Lung (tissue), 12 donors: ENCODE data around the gene SAV1. TPM values are rescaled to one million over a fixed set of nuclear protein-coding genes. Genes with fewer than 3 reads are reported as not detected.

Experiments used
- ATAC-seq: fragments of 200-7000 bp; cut with Tn5 transposase; one replicate; pipeline ENCODE4 v1.9.1; 2020; ENCODE audit warnings: moderate number of reproducible peaks; ENCODE audit not compliant: insufficient read depth, low FRiP score
- DNase-seq, 3 donors: peaks; one replicate each; pipeline ENCODE4 v3.0.0-alpha.2; 2013 to 2017
- H3K27ac ChIP-seq, 2 donors: one replicate each; pipeline ENCODE4 v1.5.1; 2013; ENCODE audit warnings: mild to moderate bottlenecking in 2 of 2, moderate library complexity in 2 of 2, control low read depth in 1 of 2, inconsistent platforms in 1 of 2, low read depth in 1 of 2, low read length in 1 of 2
- H3K27me3 ChIP-seq, 3 donors: one replicate each; pipeline ENCODE4 v1.5.1; 2013; ENCODE audit warnings: low read length in 2 of 3; ENCODE audit not compliant: control insufficient read depth in 3 of 3, insufficient read depth in 3 of 3
- H3K36me3 ChIP-seq, 4 donors: one replicate each; pipeline ENCODE4 v1.5.1; 2013; ENCODE audit warnings: low read length in 4 of 4, mild to moderate bottlenecking in 1 of 4, moderate library complexity in 1 of 4; ENCODE audit not compliant: control insufficient read depth in 4 of 4, insufficient read depth in 4 of 4
- H3K4me1 ChIP-seq, 5 donors: one replicate each; pipeline ENCODE4 v1.5.1; 2013; ENCODE audit warnings: low read length in 5 of 5, mild to moderate bottlenecking in 2 of 5, moderate library complexity in 1 of 5; ENCODE audit not compliant: control insufficient read depth in 5 of 5, insufficient read depth in 5 of 5
- H3K4me3 ChIP-seq: one replicate; pipeline ENCODE4 v1.5.1; 2013; ENCODE audit warnings: mild to moderate bottlenecking, control low read depth, moderate library complexity
- H3K9ac ChIP-seq, 2 donors: one replicate each; pipeline ENCODE4 v1.5.1; 2013; ENCODE audit warnings: low read length in 2 of 2, control low read depth in 1 of 2; ENCODE audit not compliant: insufficient read depth in 1 of 2
- H3K9me3 ChIP-seq, 4 donors: one replicate each; pipeline ENCODE4 v1.5.1; 2013; ENCODE audit warnings: low read length in 3 of 4, mild to moderate bottlenecking in 1 of 4, moderate library complexity in 1 of 4; ENCODE audit not compliant: control insufficient read depth in 4 of 4, insufficient read depth in 3 of 4
- WGBS, 2 donors: extraction: QIAGEN DNeasy Blood & Tissue Kit; methylation state at CpG; one replicate each; pipeline ENCODE4 v1.1.7; 2013; 5-methylcytosine and 5-hydroxymethylcytosine counted together
- polyA plus RNA-seq, 2 donors: library from polyadenylated mRNA; stranded (reverse); fragments of 200-250 nt; gene quantifications; one replicate each; pipeline ENCODE4 v1.2.1, GENCODE V29; 2013
- total RNA-seq, 2 donors: library from RNA; depleted of rRNA in 1 of 2; stranded (reverse); fragments of >200 nt in 1 of 2; gene quantifications; one replicate each; pipeline ENCODE4 v1.2.1, GENCODE V29; 2014 to 2021
- TF ChIP-seq, protein P1 (sequence below): IDR thresholded peaks from 2 replicates; pipeline ENCODE4 v1.5.1; 2012; ENCODE audit warnings: mild to moderate bottlenecking; ENCODE audit errors: control extremely low read depth, extremely low read depth
- donor health status: control.
- donor health status: control.
- donor health status: Bipolar disorder and iron deficiency.
- donor health status: healthy.
- donor health status: DM: yes; HTN: yes; CAD: no.

SAV1 gene
- total and polyA plus RNA-seq, 4 donors = 17.9 to 76.1 (median 29.3) TPM

DNA sequence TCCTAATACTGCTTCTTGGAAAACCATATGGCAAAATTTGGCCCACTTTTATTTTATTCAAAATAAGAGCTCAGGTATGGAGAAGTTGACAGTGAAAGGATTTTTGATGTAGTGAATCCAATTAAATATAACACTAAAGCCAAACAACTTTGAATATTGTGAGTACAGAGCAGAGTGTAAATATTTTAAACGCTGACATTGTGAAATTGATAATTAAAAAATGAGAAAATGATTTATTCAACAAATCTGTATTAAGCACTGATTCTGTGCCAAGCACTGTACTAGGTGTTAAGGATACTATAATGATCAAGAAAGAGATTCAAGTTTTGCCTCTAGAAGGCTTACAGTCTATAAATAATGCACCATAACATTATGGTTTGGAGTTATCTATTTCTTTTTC is 57.6 kb downstream of the SAV1 start:
- peaks cover 0 to 4% (median 0%) of the 10 kb centered on the region in 4 donors for H3K36me3 ChIP-seq
- no peaks in the 10 kb centered on the region for H3K27me3 ChIP-seq
- H3K4me1 ChIP-seq = peaks cover 0 to 5% (median 0%) of the 10 kb centered on the region in 5 donors
- TF ChIP-seq, protein P1, sequence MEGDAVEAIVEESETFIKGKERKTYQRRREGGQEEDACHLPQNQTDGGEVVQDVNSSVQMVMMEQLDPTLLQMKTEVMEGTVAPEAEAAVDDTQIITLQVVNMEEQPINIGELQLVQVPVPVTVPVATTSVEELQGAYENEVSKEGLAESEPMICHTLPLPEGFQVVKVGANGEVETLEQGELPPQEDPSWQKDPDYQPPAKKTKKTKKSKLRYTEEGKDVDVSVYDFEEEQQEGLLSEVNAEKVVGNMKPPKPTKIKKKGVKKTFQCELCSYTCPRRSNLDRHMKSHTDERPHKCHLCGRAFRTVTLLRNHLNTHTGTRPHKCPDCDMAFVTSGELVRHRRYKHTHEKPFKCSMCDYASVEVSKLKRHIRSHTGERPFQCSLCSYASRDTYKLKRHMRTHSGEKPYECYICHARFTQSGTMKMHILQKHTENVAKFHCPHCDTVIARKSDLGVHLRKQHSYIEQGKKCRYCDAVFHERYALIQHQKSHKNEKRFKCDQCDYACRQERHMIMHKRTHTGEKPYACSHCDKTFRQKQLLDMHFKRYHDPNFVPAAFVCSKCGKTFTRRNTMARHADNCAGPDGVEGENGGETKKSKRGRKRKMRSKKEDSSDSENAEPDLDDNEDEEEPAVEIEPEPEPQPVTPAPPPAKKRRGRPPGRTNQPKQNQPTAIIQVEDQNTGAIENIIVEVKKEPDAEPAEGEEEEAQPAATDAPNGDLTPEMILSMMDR = no peak
- H3K4me3 ChIP-seq = no peak overlapping the region
- no peaks in the 10 kb centered on the region for H3K9me3 ChIP-seq
- H3K9ac ChIP-seq = no peak overlapping the region
- 88 to 92% methylated on average over 1 of the region's 1 CpG for WGBS, 2 donors
- no peak for DNase-seq
- no peak overlapping the region for H3K27ac ChIP-seq
- ATAC-seq = no peak

- WGBS, 2 donors = 71 to 82% methylated on average over 1 of the region's 1 CpG
- H3K9ac ChIP-seq = no peak overlapping the region
- H3K9me3 ChIP-seq = no peaks in the 10 kb centered on the region
- DNase-seq (peak in 1 of 3 donors; percentile 5), ATAC-seq (no peak)
- TF ChIP-seq, protein P1 = no peak
- H3K27ac ChIP-seq = no peak overlapping the region
- peaks cover 0 to 5% (median 0%) of the 10 kb centered on the region in 5 donors for H3K4me1 ChIP-seq
- H3K27me3 ChIP-seq = no peaks in the 10 kb centered on the region
- H3K36me3 ChIP-seq = peaks cover 0 to 4% (median 0%) of the 10 kb centered on the region in 4 donors
- no peak overlapping the region for H3K4me3 ChIP-seq
Observed at GRCh38 chr14:50608302-50608851, 59.7 kb downstream of the SAV1 start.

GRCh38 chr14:50607761-50608160 is 60.3 kb downstream of the SAV1 start:
- TF ChIP-seq, protein P1 = no peak
- Histone ChIP-seq H3K36me3 (peaks cover 0 to 4% (median 0%) of the 10 kb centered on the region in 4 donors), H3K4me1 (peaks cover 0 to 5% (median 0%) of the 10 kb centered on the region in 5 donors), H3K4me3 (no peak overlapping the region), H3K27ac (no peak overlapping the region), H3K27me3 (no peaks in the 10 kb centered on the region), H3K9me3 (no peaks in the 10 kb centered on the region), H3K9ac (no peak overlapping the region)
- ATAC-seq = no peak
- DNase-seq = no peak
- 96% methylated on average over 1 of the region's 1 CpG for WGBS, 2 donors

GRCh38 chr14:50607181-50607580 is 60.9 kb downstream of the SAV1 start:
- DNase-seq = no peak
- H3K36me3 ChIP-seq = peaks cover 0 to 4% (median 0%) of the 10 kb centered on the region in 4 donors
- H3K27ac ChIP-seq = no peak overlapping the region
- 87 to 94% methylated on average over 3 of the region's 3 CpGs for WGBS, 2 donors
- no peak overlapping the region for H3K4me3 ChIP-seq
- H3K27me3 ChIP-seq = no peaks in the 10 kb centered on the region
- H3K9ac ChIP-seq = no peak overlapping the region
- TF ChIP-seq, protein P1 = no peak
- peaks cover 0 to 5% (median 0%) of the 10 kb centered on the region in 5 donors for H3K4me1 ChIP-seq
- H3K9me3 ChIP-seq = no peaks in the 10 kb centered on the region
- ATAC-seq = no peak
